Thymus (tissue), 14 donors: Measurements from ENCODE around the gene ADAMTS2. TPM values are rescaled to one million over a fixed set of nuclear protein-coding genes. Genes with fewer than 3 reads are reported as not detected.

Source experiments
- DNase-seq, 9 donors: peaks; one replicate each; pipeline ENCODE4 v3.0.0-alpha.2; 2013; ENCODE audit warnings: low spot score in 9 of 9, low read depth in 6 of 9, missing footprints in 1 of 9
- H3K27ac ChIP-seq, 2 donors: one replicate each; pipeline ENCODE4 v1.5.1; 2013; ENCODE audit warnings: control low read depth in 1 of 2, low read depth in 1 of 2, low read length in 1 of 2, mild to moderate bottlenecking in 1 of 2, moderate library complexity in 1 of 2
- H3K27me3 ChIP-seq, 2 donors: one replicate each; pipeline ENCODE4 v1.5.1; 2013; ENCODE audit warnings: low read length in 1 of 2; ENCODE audit not compliant: control insufficient read depth in 2 of 2, insufficient read depth in 1 of 2
- H3K36me3 ChIP-seq, 2 donors: one replicate each; pipeline ENCODE4 v1.5.1; 2013; ENCODE audit warnings: low read length in 1 of 2, mild to moderate bottlenecking in 1 of 2, moderate library complexity in 1 of 2; ENCODE audit not compliant: control insufficient read depth in 2 of 2, insufficient read depth in 2 of 2
- H3K4me1 ChIP-seq, 2 donors: one replicate each; pipeline ENCODE4 v1.5.1; 2013; ENCODE audit warnings: low read length in 2 of 2; ENCODE audit not compliant: control insufficient read depth in 2 of 2, insufficient read depth in 2 of 2
- H3K4me3 ChIP-seq, 2 donors: one replicate each; pipeline ENCODE4 v1.5.1; 2013; ENCODE audit warnings: low read length in 2 of 2, control low read depth in 1 of 2, mild to moderate bottlenecking in 1 of 2
- H3K9me3 ChIP-seq, 2 donors: one replicate each; pipeline ENCODE4 v1.5.1; 2013; ENCODE audit warnings: low read length in 1 of 2, mild to moderate bottlenecking in 1 of 2; ENCODE audit not compliant: control insufficient read depth in 2 of 2, insufficient read depth in 1 of 2
- WGBS: extraction: QIAGEN DNeasy Blood & Tissue Kit; methylation state at CpG from one replicate; pipeline ENCODE4 v1.1.7; 2013; 5-methylcytosine and 5-hydroxymethylcytosine counted together
- long read RNA-seq, 10 donors: transcript quantifications; one replicate each; lab custom pipeline, GENCODE V29; 2026
- polyA plus RNA-seq: library from polyadenylated mRNA; stranded (reverse); fragments of 200-250 nt; gene quantifications from one replicate; pipeline ENCODE4 v1.2.3, GENCODE V29; 2013
- total RNA-seq: library from RNA; stranded (reverse); fragments of 120-200 nt; gene quantifications from one replicate; pipeline ENCODE4 v1.2.4, GENCODE V29; 2013
- donor health status: healthy.

Gene ADAMTS2
- total RNA-seq: 1.4 TPM
- polyA plus RNA-seq: 1.3 TPM
- long read RNA-seq, donor 1: 0 reads
- long read RNA-seq, donor 2: 0 reads
- long read RNA-seq, donor 3: 0 reads
- long read RNA-seq, donor 4: 0 reads
- long read RNA-seq, donor 5: 0 reads
- long read RNA-seq, donor 6: 0 reads
- long read RNA-seq, donor 7: 0 reads
- long read RNA-seq, donor 8: 0 reads
- long read RNA-seq, donor 9: 0 reads
- long read RNA-seq, donor 10: 0 reads

GRCh38 chr5:179345433-179346321, at the start of gene ADAMTS2:
ADAMTS2 (minus strand) TSS chr5:179345461; CDS start chr5:179345328, 133 bp downstream.
- peak in 1 of 9 donors; percentile 12 for DNase-seq
- Histone ChIP-seq H3K4me3 (peak within 1 kb of the TSS; percentile 27 to 37), H3K4me1 (no peaks in the 10 kb centered on the region), H3K27ac (no peak within 1 kb of the TSS), H3K9me3 (no peaks in the 10 kb centered on the region), H3K36me3 (no peaks in the 10 kb centered on the region), H3K27me3 (peaks cover 56 to 72% of the 10 kb centered on the region in 2 donors)
- 6% methylated on average over 63 of the region's 67 CpGs for WGBS

- no peaks in the 10 kb centered on the region for H3K27me3 ChIP-seq
- H3K9me3 ChIP-seq: peaks cover 1 to 11% of the 10 kb centered on the region in 2 donors
- 81% methylated on average over 4 of the region's 4 CpGs for WGBS
- no peaks in the 10 kb centered on the region for H3K4me1 ChIP-seq
- no peak overlapping the region for H3K27ac ChIP-seq
- H3K36me3 ChIP-seq: no peaks in the 10 kb centered on the region
- no peak overlapping the region for H3K4me3 ChIP-seq
- DNase-seq: no peak
These were observed 47.8 kb upstream of the ADAMTS2 start for GRCh38 chr5:179393078-179393477.

- Histone ChIP-seq H3K4me1 (no peaks in the 10 kb centered on the region), H3K4me3 (no peak overlapping the region), H3K9me3 (peaks cover 1 to 14% of the 10 kb centered on the region in 2 donors), H3K27me3 (no peaks in the 10 kb centered on the region), H3K36me3 (no peaks in the 10 kb centered on the region), H3K27ac (no peak overlapping the region)
- WGBS: 88% methylated on average over 19 of the region's 19 CpGs
- no peak for DNase-seq
These were observed 42.2 kb upstream of the ADAMTS2 start for GRCh38 chr5:179387151-179388110.

- 81% methylated on average over 7 of the region's 7 CpGs for WGBS
- H3K4me1 ChIP-seq: no peaks in the 10 kb centered on the region
- no peak for DNase-seq
These were observed 40.7 kb upstream of the ADAMTS2 start for GRCh38 chr5:179385914-179386313.

GRCh38 chr5:179382486-179382885, 37.2 kb upstream of the ADAMTS2 start:
- Histone ChIP-seq H3K4me3 (no peak overlapping the region), H3K27ac (no peak overlapping the region), H3K9me3 (peaks cover 0 to under 1% of the 10 kb centered on the region in 2 donors), H3K36me3 (no peaks in the 10 kb centered on the region), H3K4me1 (no peaks in the 10 kb centered on the region), H3K27me3 (no peaks in the 10 kb centered on the region)
- no peak for DNase-seq
- 96% methylated on average over 8 of the region's 8 CpGs for WGBS

More at GRCh38 chr5:179385914-179386313, 40.7 kb upstream of the ADAMTS2 start:
- Histone ChIP-seq H3K27ac (no peak overlapping the region), H3K36me3 (no peaks in the 10 kb centered on the region), H3K9me3 (peaks cover 1 to 14% of the 10 kb centered on the region in 2 donors), H3K4me3 (no peak overlapping the region), H3K27me3 (no peaks in the 10 kb centered on the region)

GRCh38 chr5:179381691-179382090, 36.4 kb upstream of the ADAMTS2 start:
- Histone ChIP-seq H3K27ac (no peak overlapping the region), H3K4me1 (no peaks in the 10 kb centered on the region), H3K36me3 (no peaks in the 10 kb centered on the region), H3K4me3 (no peak overlapping the region), H3K9me3 (no peaks in the 10 kb centered on the region), H3K27me3 (no peaks in the 10 kb centered on the region)
- 92% methylated on average over 18 of the region's 18 CpGs for WGBS
- no peak for DNase-seq

GRCh38 chr5:179380211-179381035, 35.2 kb upstream of the ADAMTS2 start:
- DNase-seq: no peak
- no peaks in the 10 kb centered on the region for H3K27me3 ChIP-seq
- H3K4me1 ChIP-seq: no peaks in the 10 kb centered on the region
- H3K9me3 ChIP-seq: no peaks in the 10 kb centered on the region
- no peaks in the 10 kb centered on the region for H3K36me3 ChIP-seq
- WGBS: 93% methylated on average over 28 of the region's 28 CpGs
- H3K27ac ChIP-seq: no peak overlapping the region
- H3K4me3 ChIP-seq: no peak overlapping the region

- H3K4me1 ChIP-seq: no peaks in the 10 kb centered on the region
- DNase-seq: no peak
- no peaks in the 10 kb centered on the region for H3K9me3 ChIP-seq
- H3K27me3 ChIP-seq: no peaks in the 10 kb centered on the region
- WGBS: 90% methylated on average over 9 of the region's 9 CpGs
- H3K36me3 ChIP-seq: no peaks in the 10 kb centered on the region
- no peak overlapping the region for H3K4me3 ChIP-seq
- no peak overlapping the region for H3K27ac ChIP-seq
These were observed 34.1 kb upstream of the ADAMTS2 start for GRCh38 chr5:179379321-179379890.
